Natural killer cell (primary cell): ENCODE data around the gene NTSR2. TPM values are rescaled to one million over a fixed set of nuclear protein-coding genes. Genes with fewer than 3 reads are reported as not detected.

ENCODE experiments used
- ATAC-seq, 3 donors: fragments of 150-1000 bp in 2 of 3; fragments of 200-7000 bp in 1 of 3; cut with Tn5 transposase; 1 replicate in 1 of 3; 2 replicates in 2 of 3; pipeline ENCODE4 v1.10.0; 2021; ENCODE audit warnings: mild to moderate bottlenecking in 2 of 3, moderate library complexity in 2 of 3
- DNase-seq, 2 donors: peaks; one replicate each; pipeline versions ENCODE4 v3.0.0 to v3.0.0-alpha.2; 2013 to 2021; ENCODE audit warnings: mixed read lengths in 1 of 2
- H3K27ac ChIP-seq: one replicate; pipeline ENCODE4 v1.5.1; 2013; ENCODE audit warnings: mild to moderate bottlenecking, low read length
- H3K27me3 ChIP-seq: one replicate; pipeline ENCODE4 v1.6.1; 2013; ENCODE audit warnings: low read length; ENCODE audit not compliant: control insufficient read depth, insufficient read depth
- H3K36me3 ChIP-seq: one replicate; pipeline ENCODE4 v1.6.1; 2013; ENCODE audit warnings: low read length; ENCODE audit not compliant: control insufficient read depth, insufficient read depth
- H3K4me1 ChIP-seq: one replicate; pipeline ENCODE4 v1.6.1; 2013; ENCODE audit warnings: low read length; ENCODE audit not compliant: control insufficient read depth, insufficient read depth
- H3K4me3 ChIP-seq: one replicate; pipeline ENCODE4 v1.5.1; 2013; ENCODE audit warnings: low read length
- H3K9me3 ChIP-seq: one replicate; pipeline ENCODE4 v1.6.1; 2013; ENCODE audit warnings: low read length; ENCODE audit not compliant: control insufficient read depth, insufficient read depth
- H3K27ac Mint-ChIP-seq, 2 donors: one replicate each; pipeline ENCODE4 v1.8.0; 2022; ENCODE audit warnings: mild to moderate bottlenecking in 2 of 2, mixed read lengths in 2 of 2, moderate library complexity in 1 of 2
- H3K27me3 Mint-ChIP-seq, 2 donors: one replicate each; pipeline ENCODE4 v1.8.0; 2022; ENCODE audit warnings: low read depth in 2 of 2, mixed read lengths in 2 of 2
- H3K36me3 Mint-ChIP-seq: one replicate; pipeline ENCODE4 v1.8.0; 2022; ENCODE audit warnings: mixed read lengths
- H3K4me1 Mint-ChIP-seq, 2 donors: one replicate each; pipeline ENCODE4 v1.8.0; 2022; ENCODE audit warnings: mixed read lengths in 2 of 2
- H3K4me3 Mint-ChIP-seq: one replicate; pipeline ENCODE4 v1.8.0; 2022; ENCODE audit warnings: mild to moderate bottlenecking, moderate library complexity, mixed read lengths
- H3K9me3 Mint-ChIP-seq, 2 donors: one replicate each; pipeline ENCODE4 v1.8.0; 2022; ENCODE audit warnings: mixed read lengths in 2 of 2
- CTCF ChIP-seq: fragments of 200-600 bp; IDR thresholded peaks from one replicate; pipeline ENCODE4 v1.8.0; 2022; ENCODE audit warnings: antibody characterized with exemption
- WGBS: methylation state at CpG from one replicate; pipeline ENCODE4 v1.1.7; 2013; ENCODE audit warnings: missing lambda C conversion rate; ENCODE audit not compliant: insufficient coverage; 5-methylcytosine and 5-hydroxymethylcytosine counted together
- intact Hi-C: fragments of 100-400 bp; cut with micrococcal nuclease; formaldehyde crosslinking; loops from one replicate; pipeline ENCODE4 v1.14.2; 2022
- total RNA-seq, 4 donors: library from RNA; stranded (reverse); fragments of 120-200 nt in 1 of 4; gene quantifications; one replicate each; pipeline versions ENCODE4 v1.2.3 to v1.2.4, GENCODE V29; 2013 to 2022

NTSR2 gene
- total RNA-seq, 3 donors from 2014 or later (not counting 1 experiment from before 2014, with no cell fraction given), result not detected

GRCh38 chr2:11640132-11640531 is 29.9 kb downstream of the NTSR2 start:
- H3K9me3 Mint-ChIP-seq, result no peaks in the 10 kb centered on the region
- H3K4me3 ChIP-seq, result no peak overlapping the region

GRCh38 chr2:11639503-11639902 is 30.5 kb downstream of the NTSR2 start:
- H3K36me3 Mint-ChIP-seq, result no peaks in the 10 kb centered on the region
- WGBS, result 71% methylated on average over 5 of the region's 5 CpGs
- no peaks in the 10 kb centered on the region for H3K4me1 Mint-ChIP-seq
- Histone ChIP-seq H3K27me3 (no peaks in the 10 kb centered on the region), H3K9me3 (no peaks in the 10 kb centered on the region), H3K27ac (no peak overlapping the region), H3K4me3 (no peak overlapping the region), H3K36me3 (no peaks in the 10 kb centered on the region), H3K4me1 (no peaks in the 10 kb centered on the region)
- DNase-seq (no peak), ATAC-seq (no peak)
- H3K9me3 Mint-ChIP-seq, result no peaks in the 10 kb centered on the region
- H3K27me3 Mint-ChIP-seq, result no peaks in the 10 kb centered on the region
- no peak overlapping the region for H3K27ac Mint-ChIP-seq
- H3K4me3 Mint-ChIP-seq, result no peak overlapping the region
- intact Hi-C loops, result no loop called here
- TF ChIP-seq CTCF, result no peak

More at GRCh38 chr2:11640132-11640531, 29.9 kb downstream of the NTSR2 start:
- ATAC-seq, result no peak
- Mint-ChIP-seq H3K4me1 (no peaks in the 10 kb centered on the region), H3K4me3 (no peak overlapping the region), H3K27ac (no peak overlapping the region), H3K27me3 (no peaks in the 10 kb centered on the region), H3K36me3 (no peaks in the 10 kb centered on the region)
- intact Hi-C loops, result no loop called here
- H3K27me3 ChIP-seq, result no peaks in the 10 kb centered on the region
- WGBS, result 95% methylated on average over 27 of the region's 27 CpGs
- H3K36me3 ChIP-seq, result no peaks in the 10 kb centered on the region
- no peak overlapping the region for H3K27ac ChIP-seq
- no peak for TF ChIP-seq CTCF
- DNase-seq, result no peak
- no peaks in the 10 kb centered on the region for H3K9me3 ChIP-seq
- H3K4me1 ChIP-seq, result no peaks in the 10 kb centered on the region

- H3K4me3 ChIP-seq, result no peak overlapping the region
- DNase-seq, result no peak
These were observed 32.4 kb downstream of the NTSR2 start for GRCh38 chr2:11637546-11637945.

More at GRCh38 chr2:11637546-11637945, 32.4 kb downstream of the NTSR2 start:
- intact Hi-C loops, result no loop called here
- Mint-ChIP-seq H3K9me3 (no peaks in the 10 kb centered on the region), H3K36me3 (no peaks in the 10 kb centered on the region), H3K27me3 (no peaks in the 10 kb centered on the region), H3K4me1 (no peaks in the 10 kb centered on the region), H3K4me3 (no peak overlapping the region), H3K27ac (no peak overlapping the region)
- Histone ChIP-seq H3K9me3 (no peaks in the 10 kb centered on the region), H3K27me3 (no peaks in the 10 kb centered on the region), H3K27ac (no peak overlapping the region), H3K4me1 (no peaks in the 10 kb centered on the region), H3K36me3 (no peaks in the 10 kb centered on the region)
- ATAC-seq, result no peak
- TF ChIP-seq CTCF, result no peak
- WGBS, result 93% methylated on average over 15 of the region's 15 CpGs
